Mesothelial cell of epicardium (in vitro differentiated cells): Measurements from ENCODE around the gene RPP40. TPM values are rescaled to one million over a fixed set of nuclear protein-coding genes. Genes with fewer than 3 reads are reported as not detected.

ENCODE experiments used
- DNase-seq, 2 experiments: peaks; one replicate each; pipeline ENCODE4 v3.0.0; 2021; ENCODE audit warnings: low spot score in 2 of 2; ENCODE audit not compliant: unreplicated experiment in 2 of 2
- H3K27ac Mint-ChIP-seq: 2 replicates; pipeline ENCODE4 v1.8.0; 2021; ENCODE audit warnings: mixed read lengths
- H3K27me3 Mint-ChIP-seq: 2 replicates; pipeline ENCODE4 v1.8.0; 2021; ENCODE audit warnings: low read depth, mixed read lengths
- H3K36me3 Mint-ChIP-seq: 2 replicates; pipeline ENCODE4 v1.8.0; 2021; ENCODE audit warnings: mixed read lengths
- H3K4me1 Mint-ChIP-seq: 2 replicates; pipeline ENCODE4 v1.8.0; 2021; ENCODE audit warnings: mixed read lengths
- H3K4me3 Mint-ChIP-seq: 2 replicates; pipeline ENCODE4 v1.8.0; 2021; ENCODE audit warnings: mild to moderate bottlenecking, moderate library complexity, mixed read lengths
- H3K9me3 Mint-ChIP-seq: 2 replicates; pipeline ENCODE4 v1.8.0; 2021; ENCODE audit warnings: mixed read lengths
- total RNA-seq: library from RNA; stranded (reverse); gene quantifications from 3 replicates; pipeline ENCODE4 v1.2.1, GENCODE V29; 2021
- TF ChIP-seq, protein P1 (sequence below): fragments of 200-600 bp; sonication (generic); IDR thresholded peaks from one replicate; pipeline ENCODE4 v1.5.0; 2021; ENCODE audit warnings: antibody characterized with exemption; ENCODE audit not compliant: unreplicated experiment

RPP40 gene
- total RNA-seq, 1 donor from 2014 or later = 6.8 TPM

DNA sequence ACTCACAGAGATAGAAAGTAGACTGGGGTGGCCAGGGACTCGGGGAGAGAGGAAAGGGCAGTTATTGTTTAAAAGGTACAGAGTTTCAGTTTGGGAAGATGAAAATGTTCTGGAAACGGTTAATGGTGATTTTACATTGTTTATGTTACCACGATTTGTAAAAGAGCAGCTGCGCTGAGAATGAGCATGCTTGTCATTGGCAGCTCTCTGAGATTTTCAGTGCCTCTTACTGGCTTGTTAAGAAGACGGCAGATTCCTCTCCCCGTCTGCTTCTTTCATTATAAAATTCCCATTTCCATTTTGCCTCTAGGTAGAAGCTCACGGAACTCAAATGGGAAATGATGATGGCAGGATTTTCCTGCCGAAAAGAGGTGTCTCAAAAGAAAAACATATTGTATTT is 41.6 kb upstream of the RPP40 start:
- no peaks in the 10 kb centered on the region for H3K27me3 Mint-ChIP-seq
- H3K9me3 Mint-ChIP-seq = peaks cover 17% of the 10 kb centered on the region
- no peaks in the 10 kb centered on the region for H3K4me1 Mint-ChIP-seq
- TF ChIP-seq, protein P1, sequence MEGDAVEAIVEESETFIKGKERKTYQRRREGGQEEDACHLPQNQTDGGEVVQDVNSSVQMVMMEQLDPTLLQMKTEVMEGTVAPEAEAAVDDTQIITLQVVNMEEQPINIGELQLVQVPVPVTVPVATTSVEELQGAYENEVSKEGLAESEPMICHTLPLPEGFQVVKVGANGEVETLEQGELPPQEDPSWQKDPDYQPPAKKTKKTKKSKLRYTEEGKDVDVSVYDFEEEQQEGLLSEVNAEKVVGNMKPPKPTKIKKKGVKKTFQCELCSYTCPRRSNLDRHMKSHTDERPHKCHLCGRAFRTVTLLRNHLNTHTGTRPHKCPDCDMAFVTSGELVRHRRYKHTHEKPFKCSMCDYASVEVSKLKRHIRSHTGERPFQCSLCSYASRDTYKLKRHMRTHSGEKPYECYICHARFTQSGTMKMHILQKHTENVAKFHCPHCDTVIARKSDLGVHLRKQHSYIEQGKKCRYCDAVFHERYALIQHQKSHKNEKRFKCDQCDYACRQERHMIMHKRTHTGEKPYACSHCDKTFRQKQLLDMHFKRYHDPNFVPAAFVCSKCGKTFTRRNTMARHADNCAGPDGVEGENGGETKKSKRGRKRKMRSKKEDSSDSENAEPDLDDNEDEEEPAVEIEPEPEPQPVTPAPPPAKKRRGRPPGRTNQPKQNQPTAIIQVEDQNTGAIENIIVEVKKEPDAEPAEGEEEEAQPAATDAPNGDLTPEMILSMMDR = no peak
- H3K4me3 Mint-ChIP-seq = no peak overlapping the region
- H3K36me3 Mint-ChIP-seq = no peaks in the 10 kb centered on the region
- no peak overlapping the region for H3K27ac Mint-ChIP-seq
- no peak for DNase-seq

DNA sequence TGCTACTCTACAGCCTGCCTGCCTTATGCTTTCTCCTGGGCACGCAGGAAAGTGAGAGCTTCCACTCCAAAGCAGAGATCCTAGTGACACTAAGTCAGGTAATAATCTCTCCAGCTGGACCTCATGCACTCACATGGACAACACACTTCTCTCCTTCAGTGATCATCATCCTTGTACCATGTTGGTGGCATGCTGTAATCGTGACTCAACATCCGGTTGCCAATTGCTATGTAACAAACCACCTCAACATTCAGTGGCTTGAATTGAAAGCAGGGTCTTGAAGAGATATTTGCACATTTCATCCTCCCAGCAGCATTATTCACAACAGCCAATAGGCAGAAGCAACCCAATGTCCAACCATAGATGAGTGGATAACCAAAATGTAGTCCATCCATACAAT is 41.0 kb upstream of the RPP40 start:
- no peaks in the 10 kb centered on the region for H3K27me3 Mint-ChIP-seq
- TF ChIP-seq, protein P1 = no peak
- peaks cover 12% of the 10 kb centered on the region for H3K9me3 Mint-ChIP-seq
- no peak overlapping the region for H3K4me3 Mint-ChIP-seq
- no peaks in the 10 kb centered on the region for H3K4me1 Mint-ChIP-seq
- no peak for DNase-seq
- no peaks in the 10 kb centered on the region for H3K36me3 Mint-ChIP-seq
- no peak overlapping the region for H3K27ac Mint-ChIP-seq

DNA sequence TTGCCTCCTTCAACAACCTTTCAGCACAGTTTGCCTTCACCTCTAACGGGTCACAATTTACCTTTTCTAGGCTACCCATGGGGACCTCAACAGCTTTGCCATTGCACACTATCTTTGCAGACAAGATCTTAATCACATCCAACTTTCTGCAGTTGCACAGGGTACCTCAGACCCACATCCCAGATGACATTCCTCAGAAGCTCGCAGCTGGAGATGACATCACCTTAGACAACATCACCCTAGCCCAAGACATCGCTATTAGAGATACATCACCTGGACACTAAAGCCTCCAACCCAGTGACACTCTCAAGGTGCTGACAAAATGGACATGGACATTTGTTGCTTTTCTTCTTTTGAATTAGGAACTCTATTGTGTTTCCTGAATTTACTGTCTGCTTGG is 38.6 kb upstream of the RPP40 start:
- Mint-ChIP-seq H3K4me3 (no peak overlapping the region), H3K9me3 (peaks cover 3% of the 10 kb centered on the region)

DNA sequence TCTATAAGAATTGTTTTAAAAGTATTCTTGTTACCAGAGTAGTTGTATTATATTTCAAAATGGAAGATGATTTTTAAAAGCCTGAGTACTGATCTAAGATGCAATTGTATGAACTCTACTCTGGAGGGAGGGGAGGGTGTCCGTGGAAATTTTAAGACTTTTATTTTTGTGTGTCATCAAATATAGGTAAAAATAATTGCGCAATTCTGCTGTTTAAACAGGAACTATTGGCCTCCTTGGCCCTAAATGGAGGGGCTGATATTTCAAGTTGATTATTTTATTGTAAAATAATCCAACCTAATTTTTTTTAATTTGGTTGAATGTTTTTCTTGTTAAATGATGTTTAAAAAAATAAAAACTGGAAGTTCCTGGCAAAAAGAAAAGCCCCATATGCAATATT is 38.1 kb upstream of the RPP40 start:
- Mint-ChIP-seq H3K27ac (no peak overlapping the region), H3K36me3 (no peaks in the 10 kb centered on the region), H3K4me3 (no peak overlapping the region), H3K9me3 (no peaks in the 10 kb centered on the region), H3K27me3 (no peaks in the 10 kb centered on the region), H3K4me1 (no peaks in the 10 kb centered on the region)
- DNase-seq = no peak
- TF ChIP-seq, protein P1 = no peak

More for the DNA sequence above, 38.6 kb upstream of the RPP40 start:
- TF ChIP-seq, protein P1 = no peak
- no peaks in the 10 kb centered on the region for H3K27me3 Mint-ChIP-seq
- no peak for DNase-seq
- H3K4me1 Mint-ChIP-seq = no peaks in the 10 kb centered on the region
- H3K36me3 Mint-ChIP-seq = no peaks in the 10 kb centered on the region
- H3K27ac Mint-ChIP-seq = no peak overlapping the region

DNA sequence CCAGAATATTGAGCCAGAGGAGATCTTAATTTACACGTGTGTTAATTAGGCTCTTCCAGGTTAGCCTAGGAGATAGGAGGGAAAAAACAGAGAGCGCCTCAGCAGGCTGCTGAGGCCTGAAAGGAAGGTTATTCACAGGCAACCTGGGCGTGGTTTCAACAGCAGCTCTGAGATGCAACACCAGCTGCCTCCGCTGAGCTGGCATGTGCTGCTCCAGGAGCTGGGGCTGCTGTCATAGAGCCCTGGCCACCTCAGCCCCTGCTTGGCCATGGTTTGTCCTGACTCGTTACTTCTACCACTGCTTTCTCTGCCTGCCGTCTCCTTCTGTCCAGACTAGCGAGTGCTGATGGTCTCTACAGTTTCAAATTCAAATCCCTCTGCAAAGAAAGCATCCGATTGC is 32.4 kb upstream of the RPP40 start:
- DNase-seq = no peak
- no peak overlapping the region for H3K27ac Mint-ChIP-seq
- TF ChIP-seq, protein P1 = no peak
- no peaks in the 10 kb centered on the region for H3K27me3 Mint-ChIP-seq
- no peaks in the 10 kb centered on the region for H3K36me3 Mint-ChIP-seq
- H3K4me1 Mint-ChIP-seq = peaks cover 35% of the 10 kb centered on the region
- no peaks in the 10 kb centered on the region for H3K9me3 Mint-ChIP-seq
- no peak overlapping the region for H3K4me3 Mint-ChIP-seq

DNA sequence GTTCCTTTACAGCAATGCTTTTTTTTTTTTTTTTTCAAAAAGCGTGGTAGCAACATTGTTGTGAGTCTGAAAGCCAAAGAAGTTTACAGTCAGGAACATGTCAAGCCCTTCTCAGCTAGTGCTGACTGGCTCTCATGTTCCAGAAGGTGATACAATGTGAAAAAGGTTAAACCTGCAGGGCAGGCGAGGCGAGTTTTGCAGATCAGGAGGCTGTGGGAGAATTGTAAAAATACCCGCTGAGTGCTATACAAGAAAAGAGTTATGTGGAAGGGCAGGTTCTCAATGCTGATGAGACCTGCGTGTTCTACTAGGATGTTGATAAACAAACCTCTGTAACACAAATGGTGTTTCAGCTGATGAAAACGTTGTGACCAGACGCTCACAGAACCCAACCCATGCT is 30.9 kb upstream of the RPP40 start:
- Mint-ChIP-seq H3K4me3 (no peak overlapping the region), H3K27me3 (no peaks in the 10 kb centered on the region), H3K4me1 (peaks cover 40% of the 10 kb centered on the region), H3K36me3 (no peaks in the 10 kb centered on the region), H3K9me3 (no peaks in the 10 kb centered on the region), H3K27ac (peak overlapping the region; percentile 73)
- DNase-seq = no peak
- TF ChIP-seq, protein P1 = no peak
